K562 (cell line): Measurements from ENCODE around the gene MMAB. TPM values are rescaled to one million over a fixed set of nuclear protein-coding genes. Genes with fewer than 3 reads are reported as not detected.

Experiments used
- ATAC-seq: fragments of 200-7000 bp; cut with Tn5 transposase; 3 replicates; pipeline ENCODE4 v1.9.1; 2020; ENCODE audit warnings: moderate library complexity
- BruUV-seq: library from RNA; stranded (reverse); fragments of 400-500 nt; replicated peaks from 2 replicates; lab custom pipeline; 2021; lab: Mats Ljungman, UMichigan
- CTCF ChIA-PET: fragments of 300-600 bp; formaldehyde crosslinking; extraction: SDS; loops from one replicate; lab custom pipeline; 2021; ENCODE audit warnings: low intra/inter-chr PET ratio; lab: Yijun Ruan, JAX
- POLR2A ChIA-PET: fragments of 300-600, 350-650 bp; sonication (Branson Sonifier 250); formaldehyde crosslinking; extraction: SDS; loops from one replicate; lab custom pipeline; 2021; ENCODE audit warnings: antibody characterized with exemption, inconsistent platforms; lab: Yijun Ruan, JAX
- DNase-seq, 4 experiments: peaks; one replicate each; pipeline versions ENCODE4 v3.0.0 to v3.0.0-alpha.2; 2011 to 2018; ENCODE audit warnings: low spot score in 3 of 4, mixed read lengths in 3 of 4; ENCODE audit errors: extremely low read depth in 1 of 4
- FAIRE-seq: peaks from 2 replicates; lab custom pipeline; 2011; peaks lifted over from hg19 to GRCh38; lab: Jason Lieb, UNC
- H2AFZ ChIP-seq: 2 replicates; pipeline ENCODE4 v1.6.0; 2011; ENCODE audit warnings: low read depth, low read length, control low read depth, inconsistent platforms
- H3K27ac ChIP-seq: fragments of 200-600 bp; 3 replicates; pipeline ENCODE4 v1.8.0; 2011; ENCODE audit warnings: low read depth, mild to moderate bottlenecking, control low read depth, inconsistent platforms, low read length, moderate library complexity, mixed read lengths; ENCODE audit errors: extremely low read depth
- H3K27me3 ChIP-seq, 2 experiments: fragments of 300-600 bp in 1 of 2; 2 replicates in 1 of 2; 3 replicates in 1 of 2; pipeline versions ENCODE4 v1.6.0 to v1.8.0; 2011; ENCODE audit warnings: inconsistent platforms in 2 of 2, low read length in 2 of 2, mild to moderate bottlenecking in 1 of 2, mixed read lengths in 1 of 2, moderate library complexity in 1 of 2; ENCODE audit not compliant: control insufficient read depth in 2 of 2, insufficient read depth in 2 of 2
- H3K36me3 ChIP-seq: fragments of 300-600 bp; 3 replicates; pipeline ENCODE4 v1.8.0; 2011; ENCODE audit warnings: mild to moderate bottlenecking, low read length, inconsistent platforms; ENCODE audit not compliant: control insufficient read depth, insufficient read depth
- H3K4me1 ChIP-seq, 2 experiments: fragments of 200-600 bp in 1 of 2; replicated peaks in 1 of 2; 2 replicates in 1 of 2; 3 replicates in 1 of 2; pipeline versions ENCODE4 v1.5.1 to v1.8.0; 2011; ENCODE audit warnings: inconsistent platforms in 2 of 2, low read length in 2 of 2, mild to moderate bottlenecking in 1 of 2, mixed read lengths in 1 of 2, moderate library complexity in 1 of 2; ENCODE audit not compliant: control insufficient read depth in 2 of 2, insufficient read depth in 2 of 2
- H3K4me2 ChIP-seq: 2 replicates; pipeline ENCODE4 v1.6.1; 2011; ENCODE audit warnings: low read length, control low read depth, inconsistent platforms, mixed read lengths; ENCODE audit not compliant: insufficient read depth
- H3K4me3 ChIP-seq: fragments of 200-600 bp; sonication (generic), shearing (Covaris generic); 2 replicates; pipeline ENCODE4 v1.5.1; 2016; ENCODE audit warnings: control low read depth, inconsistent platforms
- H3K79me2 ChIP-seq: fragments of 200-600 bp; 3 replicates; pipeline ENCODE4 v1.8.0; 2011; ENCODE audit warnings: low read length, inconsistent platforms; ENCODE audit not compliant: control insufficient read depth, insufficient read depth
- H3K9ac ChIP-seq, 2 experiments: 2 replicates each; pipeline versions ENCODE4 v1.6.0 to v1.6.1; 2011; ENCODE audit warnings: low read depth in 2 of 2, low read length in 2 of 2, control low read depth in 1 of 2, inconsistent platforms in 1 of 2, mild to moderate bottlenecking in 1 of 2, mixed read lengths in 1 of 2; ENCODE audit not compliant: insufficient read depth in 1 of 2
- H3K9me1 ChIP-seq: one replicate; pipeline ENCODE4 v1.6.0; 2011; ENCODE audit warnings: inconsistent platforms, mild to moderate bottlenecking, low read length, moderate library complexity; ENCODE audit not compliant: control insufficient read depth, insufficient read depth
- H3K9me3 ChIP-seq: replicated peaks from 2 replicates; pipeline ENCODE4 v1.5.1; 2011; ENCODE audit warnings: low read depth, low read length, inconsistent platforms; ENCODE audit not compliant: control insufficient read depth, insufficient read depth
- H4K20me1 ChIP-seq: replicated peaks from 2 replicates; pipeline ENCODE4 v1.6.1; 2011; ENCODE audit warnings: low read length, inconsistent platforms, mixed read lengths; ENCODE audit not compliant: control insufficient read depth, insufficient read depth
- CREBBP ChIP-seq: IDR thresholded peaks from one replicate; pipeline ENCODE4 v1.6.1; 2012; ENCODE audit warnings: low read depth, mild to moderate bottlenecking, control low read depth, inconsistent platforms, low read length
- CTCF ChIP-seq, 3 experiments: IDR thresholded peaks in 2 of 3; conservative IDR thresholded peaks in 1 of 3; 2 replicates each; pipeline ENCODE4 v1.5.1; 2011 to 2012; ENCODE audit warnings: low read length in 3 of 3, mild to moderate bottlenecking in 3 of 3, control low read depth in 2 of 3, improper control_type of control experiment in 1 of 3, inconsistent platforms in 1 of 3, low read depth in 1 of 3, mixed read lengths in 1 of 3, moderate library complexity in 1 of 3; ENCODE audit not compliant: insufficient read depth in 2 of 3
- RAD21 ChIP-seq, 2 experiments: fragments of 250-450 bp in 1 of 2; fragments of 450-650 bp in 1 of 2; sonication (Bioruptor Pico) in 1 of 2; formaldehyde crosslinking in 1 of 2; IDR thresholded peaks in 1 of 2; conservative IDR thresholded peaks in 1 of 2; 2 replicates each; pipeline versions ENCODE4 v1.4.0 to v1.8.0; 2020 to 2022; ENCODE audit warnings: mild to moderate bottlenecking in 2 of 2, moderate library complexity in 1 of 2
- YY1 ChIP-seq, 3 experiments: IDR thresholded peaks; 2 replicates each; pipeline ENCODE4 v1.6.1; 2011; ENCODE audit warnings: low read length in 2 of 3, mild to moderate bottlenecking in 2 of 3, moderate library complexity in 2 of 3, borderline replicate concordance in 1 of 3, control low read depth in 1 of 3, low read depth in 1 of 3; ENCODE audit not compliant: insufficient read depth in 3 of 3, insufficient replicate concordance in 2 of 3, control insufficient read depth in 1 of 3, insufficient read length in 1 of 3; ENCODE audit errors: extremely low read depth in 1 of 3
- WGBS: fragments of 100-300 bp; shearing (Covaris generic); methylation state at CpG from one replicate; pipeline ENCODE4 v1.1.6; 2016; ENCODE audit warnings: low coverage, mixed read lengths; ENCODE audit not compliant: insufficient coverage; ENCODE audit errors: missing lambda C conversion rate; 5-methylcytosine and 5-hydroxymethylcytosine counted together
- in situ Hi-C: fragments of 300-500 bp; cut with MboI; formaldehyde crosslinking; loops from 4 replicates; pipeline ENCODE4 v1.15.0; 2018; ENCODE audit warnings: inconsistent platforms, mixed read lengths
- intact Hi-C: fragments of 100-400 bp; cut with micrococcal nuclease; formaldehyde crosslinking; loops from 2 replicates; pipeline ENCODE4 v1.14.2; 2022
- polyA plus RNA-seq, 8 experiments: library from polyadenylated mRNA; depleted of rRNA in 4 of 8; stranded (reverse) in 5 of 8; unstranded in 3 of 8; fragments of >200 nt; fragmentation: Nextera tagmentation in 2 of 8; fragmentation: Illumina TruSeq in 1 of 8; extraction: Ambion mirVana in 2 of 8; extraction: Trizol in 1 of 8; gene quantifications; 2 replicates each; pipeline versions ENCODE4 v1.2.1 to v1.2.3, GENCODE V29; 2011 to 2014; ENCODE audit warnings: inconsistent platforms in 1 of 8, missing spikeins in 1 of 8
- total RNA-seq, 7 experiments: library from RNA; depleted of rRNA in 6 of 7; stranded (reverse); fragments of >200 nt in 6 of 7; fragmentation: Illumina TruSeq in 2 of 7; extraction: Trizol in 2 of 7; gene quantifications; 2 replicates each; pipeline versions ENCODE4 v1.2.1 to v1.2.3, GENCODE V29; 2011 to 2021; ENCODE audit warnings: low replicate concordance in 1 of 7

MMAB gene
- total and polyA plus RNA-seq, 9 of the 15 experiments (the other 6 are each of a cell fraction or from before 2014, with no cell fraction given): 9.5 to 76.1 (median 46.2) TPM

DNA sequence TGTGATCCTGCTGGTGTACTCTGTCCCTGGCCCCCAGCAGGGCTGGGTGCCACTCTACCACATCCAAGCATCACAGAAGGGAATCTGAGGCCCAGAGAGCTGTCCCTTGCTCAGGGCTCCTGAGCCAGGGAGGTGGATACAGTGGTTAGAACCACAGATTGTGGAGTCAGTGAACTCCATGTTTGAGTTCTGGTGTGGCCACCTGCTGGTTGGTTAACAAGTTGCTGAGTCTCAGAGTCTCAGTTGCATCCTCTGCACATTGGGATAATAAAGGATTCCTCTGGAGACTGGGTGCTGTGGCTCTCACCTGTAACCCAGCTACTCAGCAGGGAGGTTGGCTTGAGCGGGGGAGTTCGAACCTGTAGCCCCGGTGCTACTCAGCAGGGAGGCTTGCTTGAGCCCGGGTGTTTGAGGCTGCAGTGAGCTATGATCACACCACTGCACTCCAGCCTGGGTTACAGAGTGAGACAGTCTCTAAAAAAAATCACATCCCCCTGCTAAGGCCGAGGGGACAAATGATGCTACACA is 39.7 kb upstream of the MMAB start:
- POLR2A ChIA-PET: interaction anchor here (0.7 kb wide), 1 partner anchor 44 kb away, joined by 4 read pairs; no protein-coding TSS in a partner anchor
- H3K9me3 ChIP-seq: no peaks in the 10 kb centered on the region
- peaks cover 32 to 72% of the 10 kb centered on the region in 2 experiments; a peak in 4 of 5 replicates for H3K27me3 ChIP-seq

More for the DNA sequence above, 39.7 kb upstream of the MMAB start:
- no TSS peak for BruUV-seq
- in situ Hi-C loops (no loop called here), intact Hi-C loops (no loop called here)
- no peak overlapping the region for H3K9ac ChIP-seq
- ATAC-seq: peak; percentile 79
- DNase-seq: peak; percentile 29 to 44 (median 37)
- no peaks in the 10 kb centered on the region for H3K36me3 ChIP-seq
- TF ChIP-seq CTCF (IDR thresholded peaks at IDR 0.05 in 2 of 3, conservative IDR thresholded peaks at IDR 0.05 in 1 of 3; ENCODE audit: insufficient read depth in 2 of 3, low read depth in 1 of 3, low read length in 3 of 3): peak; percentile 40 to 48 (median 47); a peak in 5 of 6 replicates
- TF ChIP-seq RAD21 (CRISPR knock-in tag; conservative IDR thresholded peaks at IDR 0.05 in 1 of 2, IDR thresholded peaks at IDR 0.05 in 1 of 2): peak in 1 of 2 experiments; percentile 22; a peak in 2 of 4 replicates
- no peak for TF ChIP-seq CREBBP
- no peak for TF ChIP-seq YY1 (IDR thresholded peaks at IDR 0.05; ENCODE audit: borderline replicate concordance in 1 of 3, control insufficient read depth in 1 of 3, extremely low read depth in 1 of 3, insufficient read depth in 3 of 3, insufficient read length in 1 of 3, insufficient replicate concordance in 2 of 3, low read depth in 1 of 3, low read length in 2 of 3)
- H3K9me1 ChIP-seq: peaks cover 3% of the 10 kb centered on the region
- H4K20me1 ChIP-seq: peaks cover 10% of the 10 kb centered on the region; the same call in 1 of the 2 replicates
- no peak overlapping the region for H3K4me2 ChIP-seq
- H3K4me3 ChIP-seq: no peak overlapping the region
- no peak overlapping the region for H2AFZ ChIP-seq
- peak; percentile 57 for FAIRE-seq
- H3K27ac ChIP-seq: no peak overlapping the region
- CTCF ChIA-PET: no interaction called here
- H3K4me1 ChIP-seq: no peaks in the 10 kb centered on the region
- H3K79me2 ChIP-seq: no peaks in the 10 kb centered on the region
- WGBS: 0% methylated on average over 5 of the region's 5 CpGs
